Measurements from ENCODE around the gene DHRSX. TPM values are rescaled to one million over a fixed set of nuclear protein-coding genes. Genes with fewer than 3 reads are reported as not detected.

DHRSX gene
- total and polyA plus RNA-seq, 2 experiments from 2014 or later, result 37.2 to 71.7 TPM

DNA sequence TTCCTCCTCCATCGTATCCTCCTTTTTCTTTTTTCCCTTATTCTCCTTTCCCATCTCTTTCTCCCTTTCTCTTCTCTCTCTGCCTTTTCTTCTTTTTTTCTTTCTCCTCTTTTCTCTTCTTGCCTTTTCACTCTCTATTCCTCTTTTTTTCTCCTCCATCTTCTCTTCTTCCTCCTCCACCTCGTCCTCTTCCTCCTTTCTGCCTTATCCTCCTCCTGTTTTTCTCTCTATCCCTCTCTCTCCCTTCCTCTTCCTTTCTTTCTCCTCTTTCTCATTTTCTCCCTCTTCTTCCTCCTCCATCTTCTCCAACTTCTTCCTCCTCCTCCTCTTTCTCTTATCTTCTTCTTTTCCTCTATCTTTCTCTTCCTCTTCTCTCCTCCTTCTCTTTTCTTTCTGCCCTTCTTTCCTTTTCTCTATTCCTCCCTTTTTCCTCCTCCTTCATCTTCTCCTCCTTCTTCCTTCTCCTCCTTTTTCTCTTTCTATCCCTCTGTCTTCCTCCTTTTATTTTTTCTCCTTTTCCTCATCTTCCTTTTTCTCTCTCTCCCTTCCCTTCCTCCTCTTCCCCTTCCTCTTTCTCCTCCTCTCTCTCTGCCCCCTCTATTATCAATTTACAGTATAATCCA is 269.1 kb downstream of the DHRSX start:
- no peak for DNase-seq (ENCODE audit: low spot score)
- WGBS (ENCODE audit: low lambda C conversion rate, missing lambda C conversion rate), result 95% methylated on average over 2 of the region's 2 CpGs
- H3K27ac ChIP-seq, result no peak overlapping the region
- no peaks in the 10 kb centered on the region for H3K36me3 ChIP-seq (replicated peaks; ENCODE audit: insufficient read depth, low read depth)
- no peaks in the 10 kb centered on the region for H3K9me3 ChIP-seq (ENCODE audit: low read depth)
- no peaks in the 10 kb centered on the region for H3K9me2 ChIP-seq (replicated peaks; ENCODE audit: insufficient read depth)
- TF ChIP-seq, protein P1, sequence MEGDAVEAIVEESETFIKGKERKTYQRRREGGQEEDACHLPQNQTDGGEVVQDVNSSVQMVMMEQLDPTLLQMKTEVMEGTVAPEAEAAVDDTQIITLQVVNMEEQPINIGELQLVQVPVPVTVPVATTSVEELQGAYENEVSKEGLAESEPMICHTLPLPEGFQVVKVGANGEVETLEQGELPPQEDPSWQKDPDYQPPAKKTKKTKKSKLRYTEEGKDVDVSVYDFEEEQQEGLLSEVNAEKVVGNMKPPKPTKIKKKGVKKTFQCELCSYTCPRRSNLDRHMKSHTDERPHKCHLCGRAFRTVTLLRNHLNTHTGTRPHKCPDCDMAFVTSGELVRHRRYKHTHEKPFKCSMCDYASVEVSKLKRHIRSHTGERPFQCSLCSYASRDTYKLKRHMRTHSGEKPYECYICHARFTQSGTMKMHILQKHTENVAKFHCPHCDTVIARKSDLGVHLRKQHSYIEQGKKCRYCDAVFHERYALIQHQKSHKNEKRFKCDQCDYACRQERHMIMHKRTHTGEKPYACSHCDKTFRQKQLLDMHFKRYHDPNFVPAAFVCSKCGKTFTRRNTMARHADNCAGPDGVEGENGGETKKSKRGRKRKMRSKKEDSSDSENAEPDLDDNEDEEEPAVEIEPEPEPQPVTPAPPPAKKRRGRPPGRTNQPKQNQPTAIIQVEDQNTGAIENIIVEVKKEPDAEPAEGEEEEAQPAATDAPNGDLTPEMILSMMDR (IDR thresholded peaks at IDR 0.05; ENCODE audit: poor library complexity), result no peak
- no peak for TF ChIP-seq EZH2 (IDR thresholded peaks at IDR 0.05; ENCODE audit: borderline replicate concordance)
- no peak for TF ChIP-seq EZH2phosphoT487 (IDR thresholded peaks at IDR 0.05; ENCODE audit: low read depth, severe bottlenecking, unreplicated experiment)
- no peak overlapping the region for H2AFZ ChIP-seq
- H3K4me1 ChIP-seq (ENCODE audit: insufficient read depth), result no peaks in the 10 kb centered on the region
- H4K20me1 ChIP-seq (ENCODE audit: insufficient read depth, poor library complexity, severe bottlenecking), result no peaks in the 10 kb centered on the region
- H3K79me2 ChIP-seq, result no peaks in the 10 kb centered on the region
- H3K4me2 ChIP-seq, result no peak overlapping the region
- no peaks in the 10 kb centered on the region for H3K27me3 ChIP-seq
- H3K4me3 ChIP-seq, result no peak overlapping the region

DNA sequence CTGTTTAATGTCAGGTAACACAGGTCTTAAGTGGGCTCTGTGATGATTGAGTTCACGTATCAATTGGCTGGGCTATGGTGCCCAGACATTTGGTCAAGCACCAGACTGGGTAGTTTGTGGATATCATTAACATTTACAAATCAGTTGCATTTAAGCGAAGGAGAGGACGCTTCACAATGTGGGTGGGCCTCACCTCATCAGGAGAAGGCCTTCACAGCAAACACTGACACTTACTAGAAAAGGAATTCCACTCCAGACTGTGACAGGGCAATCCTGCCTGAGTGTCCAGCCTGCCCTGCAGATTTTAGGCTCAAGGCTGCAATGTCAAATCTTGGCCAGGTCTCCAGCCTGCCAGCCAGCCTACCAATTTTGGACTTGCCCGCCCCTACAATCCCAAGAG is 270.3 kb downstream of the DHRSX start:
- no peak overlapping the region for H3K27ac ChIP-seq
- H3K4me1 ChIP-seq (ENCODE audit: insufficient read depth), result no peaks in the 10 kb centered on the region
- no peaks in the 10 kb centered on the region for H3K27me3 ChIP-seq
- no peaks in the 10 kb centered on the region for H4K20me1 ChIP-seq (ENCODE audit: insufficient read depth, poor library complexity, severe bottlenecking)
- no peak for DNase-seq (ENCODE audit: low spot score)
- H3K4me2 ChIP-seq, result no peak overlapping the region
- H3K4me3 ChIP-seq, result no peak overlapping the region
- 94% methylated on average over 4 of the region's 4 CpGs for WGBS (ENCODE audit: low lambda C conversion rate, missing lambda C conversion rate)
- H3K9me3 ChIP-seq (ENCODE audit: low read depth), result no peaks in the 10 kb centered on the region
- TF ChIP-seq EZH2 (IDR thresholded peaks at IDR 0.05; ENCODE audit: borderline replicate concordance) (no peak), EZH2phosphoT487 (IDR thresholded peaks at IDR 0.05; ENCODE audit: low read depth, severe bottlenecking, unreplicated experiment) (no peak)
- TF ChIP-seq, protein P1 (IDR thresholded peaks at IDR 0.05; ENCODE audit: poor library complexity), result no peak
- H3K36me3 ChIP-seq (replicated peaks; ENCODE audit: insufficient read depth, low read depth), result no peaks in the 10 kb centered on the region
- H3K79me2 ChIP-seq, result no peaks in the 10 kb centered on the region
- no peaks in the 10 kb centered on the region for H3K9me2 ChIP-seq (replicated peaks; ENCODE audit: insufficient read depth)
- no peak overlapping the region for H2AFZ ChIP-seq

DNA sequence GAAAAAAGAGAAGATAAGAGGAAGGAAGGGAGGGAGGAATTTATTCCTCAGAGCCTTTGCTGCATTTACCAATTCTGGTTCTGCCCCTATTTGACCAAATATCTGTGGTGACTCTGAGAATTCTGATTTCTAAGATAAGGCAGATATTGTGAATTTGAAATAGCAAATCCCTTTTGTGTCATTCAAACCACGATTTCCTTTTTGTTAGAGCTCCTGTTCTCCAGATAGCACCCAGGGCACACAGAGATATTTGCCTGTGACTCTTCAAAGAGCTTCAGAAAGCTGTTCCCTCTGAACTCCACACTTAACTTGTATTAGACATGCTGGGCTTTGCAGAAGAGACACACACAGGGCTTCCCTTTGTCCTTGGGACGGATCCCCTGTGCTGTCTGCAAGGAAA is 272.2 kb downstream of the DHRSX start:
- TF ChIP-seq EZH2 (IDR thresholded peaks at IDR 0.05; ENCODE audit: borderline replicate concordance) (no peak), EZH2phosphoT487 (IDR thresholded peaks at IDR 0.05; ENCODE audit: low read depth, severe bottlenecking, unreplicated experiment) (no peak)
- TF ChIP-seq, protein P1 (IDR thresholded peaks at IDR 0.05; ENCODE audit: poor library complexity), result no peak
- H3K4me2 ChIP-seq, result no peak overlapping the region
- no peaks in the 10 kb centered on the region for H3K36me3 ChIP-seq (replicated peaks; ENCODE audit: insufficient read depth, low read depth)
- no peaks in the 10 kb centered on the region for H3K79me2 ChIP-seq
- H3K9me2 ChIP-seq (replicated peaks; ENCODE audit: insufficient read depth), result no peaks in the 10 kb centered on the region
- no peaks in the 10 kb centered on the region for H3K9me3 ChIP-seq (ENCODE audit: low read depth)
- H3K27ac ChIP-seq, result no peak overlapping the region
- DNase-seq (ENCODE audit: low spot score), result no peak
- H4K20me1 ChIP-seq (ENCODE audit: insufficient read depth, poor library complexity, severe bottlenecking), result no peaks in the 10 kb centered on the region
- no peaks in the 10 kb centered on the region for H3K4me1 ChIP-seq (ENCODE audit: insufficient read depth)
- H3K27me3 ChIP-seq, result no peaks in the 10 kb centered on the region
- no peak overlapping the region for H2AFZ ChIP-seq
- WGBS (ENCODE audit: low lambda C conversion rate, missing lambda C conversion rate), result 90% methylated on average over 2 of the region's 2 CpGs
- H3K4me3 ChIP-seq, result no peak overlapping the region
